Caco-2 (cell line): ENCODE data around the gene PRKAR2A. TPM values are rescaled to one million over a fixed set of nuclear protein-coding genes. Genes with fewer than 3 reads are reported as not detected.

Experiments used
- BruUV-seq: library from RNA; stranded (reverse); fragments of 400-500 nt; replicated peaks from 2 replicates; lab custom pipeline; 2021; lab: Mats Ljungman, UMichigan
- CTCF ChIA-PET: fragments of 300-600 bp; sonication (Branson Sonifier 250); formaldehyde crosslinking; loops from one replicate; lab custom pipeline; 2022; ENCODE audit warnings: antibody characterized with exemption; lab: Charles Lee
- POLR2A ChIA-PET: fragments of 300-600 bp; sonication (Branson Sonifier 250); formaldehyde crosslinking; loops from one replicate; lab custom pipeline; 2022; ENCODE audit warnings: antibody characterized with exemption; lab: Charles Lee
- DNase-seq, 2 experiments: peaks; one replicate each; pipeline versions ENCODE4 v3.0.0 to v3.0.0-alpha.2; 2020 to 2022
- H3K27me3 ChIP-seq: replicated peaks from 2 replicates; pipeline ENCODE4 v1.6.0; 2011; ENCODE audit warnings: low read length; ENCODE audit not compliant: control insufficient read depth, insufficient read depth
- H3K36me3 ChIP-seq: 2 replicates; pipeline ENCODE4 v1.5.1; 2011; ENCODE audit warnings: low read length; ENCODE audit not compliant: control insufficient read depth, insufficient read depth
- H3K4me1 ChIP-seq: fragments of 250-450 bp; sonication (Bioruptor Pico); 2 replicates; pipeline ENCODE4 v1.5.1; 2020; ENCODE audit warnings: mild to moderate bottlenecking
- H3K4me3 ChIP-seq: 2 replicates; pipeline ENCODE4 v1.5.1; 2011; ENCODE audit warnings: low read depth, mild to moderate bottlenecking, control low read depth, low read length
- H3K9me3 ChIP-seq: fragments of 250-450 bp; sonication (Bioruptor Pico); 2 replicates; pipeline ENCODE4 v1.5.1; 2020; ENCODE audit warnings: mild to moderate bottlenecking, moderate library complexity
- H3K27ac Mint-ChIP-seq: one replicate; pipeline ENCODE4 v1.8.0; 2022; ENCODE audit warnings: mixed read lengths; ENCODE audit not compliant: unreplicated experiment
- H3K27me3 Mint-ChIP-seq: one replicate; pipeline ENCODE4 v1.8.0; 2022; ENCODE audit warnings: mixed read lengths; ENCODE audit not compliant: insufficient read depth, unreplicated experiment
- H3K36me3 Mint-ChIP-seq: one replicate; pipeline ENCODE4 v1.8.0; 2022; ENCODE audit warnings: mild to moderate bottlenecking, mixed read lengths; ENCODE audit not compliant: insufficient read depth, unreplicated experiment
- H3K4me1 Mint-ChIP-seq: one replicate; pipeline ENCODE4 v1.8.0; 2022; ENCODE audit warnings: low read depth, mixed read lengths; ENCODE audit not compliant: unreplicated experiment
- H3K4me3 Mint-ChIP-seq: one replicate; pipeline ENCODE4 v1.8.0; 2022; ENCODE audit warnings: mild to moderate bottlenecking, moderate library complexity, mixed read lengths; ENCODE audit not compliant: unreplicated experiment
- H3K9me3 Mint-ChIP-seq: one replicate; pipeline ENCODE4 v1.8.0; 2022; ENCODE audit warnings: mixed read lengths; ENCODE audit not compliant: unreplicated experiment
- intact Hi-C: fragments of 100-400 bp; cut with micrococcal nuclease; formaldehyde crosslinking; loops from one replicate; pipeline ENCODE4 v1.10.0; 2022; ENCODE audit not compliant: unreplicated experiment
- total RNA-seq: library from RNA; stranded (reverse); gene quantifications from 2 replicates; pipeline ENCODE4 v1.2.3, GENCODE V29; 2022
- TF ChIP-seq, protein P1 (sequence below), 2 experiments: fragments of 200-600 bp in 1 of 2; IDR thresholded peaks; 1 replicate in 1 of 2; 2 replicates in 1 of 2; pipeline versions ENCODE4 v1.5.1 to v1.8.0; 2011 to 2022; ENCODE audit warnings: antibody characterized with exemption in 1 of 2, control low read depth in 1 of 2, inconsistent platforms in 1 of 2, low read depth in 1 of 2, low read length in 1 of 2, mild to moderate bottlenecking in 1 of 2, moderate library complexity in 1 of 2; ENCODE audit not compliant: insufficient read depth in 1 of 2, severe bottlenecking in 1 of 2, unreplicated experiment in 1 of 2

The PRKAR2A gene
- total RNA-seq, 1 experiment from 2014 or later = 56.3 TPM

- H3K9me3 ChIP-seq = no peaks in the 10 kb centered on the region
- intact Hi-C loops = no loop called here
- Mint-ChIP-seq H3K36me3 (no peaks in the 10 kb centered on the region), H3K4me1 (no peaks in the 10 kb centered on the region), H3K27me3 (no peaks in the 10 kb centered on the region), H3K9me3 (no peaks in the 10 kb centered on the region), H3K4me3 (no peak overlapping the region), H3K27ac (no peak overlapping the region)
- TF ChIP-seq, protein P1, sequence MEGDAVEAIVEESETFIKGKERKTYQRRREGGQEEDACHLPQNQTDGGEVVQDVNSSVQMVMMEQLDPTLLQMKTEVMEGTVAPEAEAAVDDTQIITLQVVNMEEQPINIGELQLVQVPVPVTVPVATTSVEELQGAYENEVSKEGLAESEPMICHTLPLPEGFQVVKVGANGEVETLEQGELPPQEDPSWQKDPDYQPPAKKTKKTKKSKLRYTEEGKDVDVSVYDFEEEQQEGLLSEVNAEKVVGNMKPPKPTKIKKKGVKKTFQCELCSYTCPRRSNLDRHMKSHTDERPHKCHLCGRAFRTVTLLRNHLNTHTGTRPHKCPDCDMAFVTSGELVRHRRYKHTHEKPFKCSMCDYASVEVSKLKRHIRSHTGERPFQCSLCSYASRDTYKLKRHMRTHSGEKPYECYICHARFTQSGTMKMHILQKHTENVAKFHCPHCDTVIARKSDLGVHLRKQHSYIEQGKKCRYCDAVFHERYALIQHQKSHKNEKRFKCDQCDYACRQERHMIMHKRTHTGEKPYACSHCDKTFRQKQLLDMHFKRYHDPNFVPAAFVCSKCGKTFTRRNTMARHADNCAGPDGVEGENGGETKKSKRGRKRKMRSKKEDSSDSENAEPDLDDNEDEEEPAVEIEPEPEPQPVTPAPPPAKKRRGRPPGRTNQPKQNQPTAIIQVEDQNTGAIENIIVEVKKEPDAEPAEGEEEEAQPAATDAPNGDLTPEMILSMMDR (IDR thresholded peaks at IDR 0.05; ENCODE audit: insufficient read depth in 1 of 2, low read depth in 1 of 2, low read length in 1 of 2, severe bottlenecking in 1 of 2, unreplicated experiment in 1 of 2) = no peak
- ChIA-PET CTCF (no interaction called here), POLR2A (no interaction called here)
- no peak for DNase-seq
- no peak overlapping the region for H3K4me3 ChIP-seq
- H3K4me1 ChIP-seq = no peaks in the 10 kb centered on the region
- BruUV-seq = no TSS peak
- no peaks in the 10 kb centered on the region for H3K36me3 ChIP-seq
- no peaks in the 10 kb centered on the region for H3K27me3 ChIP-seq
These were observed 21.2 kb downstream of the PRKAR2A start for GRCh38 chr3:48826451-48826850.

GRCh38 chr3:48820612-48821324, 26.9 kb downstream of the PRKAR2A start:
- H3K4me1 ChIP-seq = no peaks in the 10 kb centered on the region
- H3K27me3 ChIP-seq = no peaks in the 10 kb centered on the region
- BruUV-seq = no TSS peak
- Mint-ChIP-seq H3K4me3 (no peak overlapping the region), H3K27ac (no peak overlapping the region), H3K4me1 (no peaks in the 10 kb centered on the region), H3K36me3 (no peaks in the 10 kb centered on the region), H3K9me3 (no peaks in the 10 kb centered on the region), H3K27me3 (no peaks in the 10 kb centered on the region)
- H3K4me3 ChIP-seq = no peak overlapping the region
- H3K9me3 ChIP-seq = no peaks in the 10 kb centered on the region
- no peak for DNase-seq
- intact Hi-C loops = no loop called here
- CTCF ChIA-PET = no interaction called here
- TF ChIP-seq, protein P1 (IDR thresholded peaks at IDR 0.05; ENCODE audit: insufficient read depth in 1 of 2, low read depth in 1 of 2, low read length in 1 of 2, severe bottlenecking in 1 of 2, unreplicated experiment in 1 of 2) = no peak
- POLR2A ChIA-PET = no interaction called here
- H3K36me3 ChIP-seq = no peaks in the 10 kb centered on the region

GRCh38 chr3:48819234-48820221, 28.1 kb downstream of the PRKAR2A start:
- H3K9me3 ChIP-seq = no peaks in the 10 kb centered on the region
- intact Hi-C loops = no loop called here
- DNase-seq = no peak
- no peak overlapping the region for H3K27ac Mint-ChIP-seq
- H3K36me3 Mint-ChIP-seq = no peaks in the 10 kb centered on the region
- H3K27me3 Mint-ChIP-seq = no peaks in the 10 kb centered on the region
- H3K9me3 Mint-ChIP-seq = no peaks in the 10 kb centered on the region
- no TSS peak for BruUV-seq
- H3K4me1 ChIP-seq = no peaks in the 10 kb centered on the region
- H3K4me3 Mint-ChIP-seq = no peak overlapping the region
- H3K4me3 ChIP-seq = no peak overlapping the region
- POLR2A ChIA-PET = no interaction called here
- H3K4me1 Mint-ChIP-seq = no peaks in the 10 kb centered on the region
- CTCF ChIA-PET = no interaction called here
- H3K27me3 ChIP-seq = no peaks in the 10 kb centered on the region
- H3K36me3 ChIP-seq = no peaks in the 10 kb centered on the region
- TF ChIP-seq, protein P1 (IDR thresholded peaks at IDR 0.05; ENCODE audit: insufficient read depth in 1 of 2, low read depth in 1 of 2, low read length in 1 of 2, severe bottlenecking in 1 of 2, unreplicated experiment in 1 of 2) = no peak
